Mesenchymal stem cell (in vitro differentiated cells and primary cell): Measurements from ENCODE around the gene DYSF.

Experiments used
- DNase-seq: peaks from one replicate; pipeline ENCODE4 v3.0.0-alpha.2; 2013
- H2AFZ ChIP-seq: one replicate; pipeline ENCODE4 v1.6.1; 2013; ENCODE audit warnings: low read depth, mild to moderate bottlenecking, control low read depth, inconsistent platforms, low read length, moderate library complexity
- H2AK5ac ChIP-seq: 2 replicates; pipeline ENCODE4 v1.6.1; 2013; ENCODE audit warnings: low read length, moderate library complexity, mild to moderate bottlenecking, inconsistent platforms; ENCODE audit not compliant: severe bottlenecking
- H2BK120ac ChIP-seq: one replicate; pipeline ENCODE4 v1.6.1; 2013; ENCODE audit warnings: low read depth, mild to moderate bottlenecking, inconsistent platforms, low read length, moderate library complexity
- H2BK12ac ChIP-seq, 2 experiments: one replicate each; pipeline ENCODE4 v1.6.1; 2013; ENCODE audit warnings: inconsistent platforms in 2 of 2, low read length in 2 of 2, mild to moderate bottlenecking in 2 of 2, moderate library complexity in 2 of 2, control low read depth in 1 of 2
- H2BK15ac ChIP-seq: one replicate; pipeline ENCODE4 v1.6.1; 2013; ENCODE audit warnings: mild to moderate bottlenecking, low read depth, inconsistent platforms; ENCODE audit not compliant: poor library complexity, severe bottlenecking
- H2BK5ac ChIP-seq: 2 replicates; pipeline ENCODE4 v1.6.1; 2013; ENCODE audit warnings: low read depth, mild to moderate bottlenecking, low read length, control low read depth, inconsistent platforms; ENCODE audit not compliant: poor library complexity, severe bottlenecking
- H3K14ac ChIP-seq, 2 experiments: one replicate each; pipeline ENCODE4 v1.6.1; 2013; ENCODE audit warnings: inconsistent platforms in 2 of 2, low read length in 2 of 2, control low read depth in 1 of 2, mild to moderate bottlenecking in 1 of 2, moderate library complexity in 1 of 2
- H3K18ac ChIP-seq, 2 experiments: one replicate each; pipeline ENCODE4 v1.6.1; 2013; ENCODE audit warnings: inconsistent platforms in 2 of 2, low read length in 2 of 2, control low read depth in 1 of 2, low read depth in 1 of 2, mild to moderate bottlenecking in 1 of 2
- H3K23ac ChIP-seq, 2 experiments: one replicate each; pipeline ENCODE4 v1.6.1; 2013; ENCODE audit warnings: inconsistent platforms in 2 of 2, low read length in 2 of 2, mild to moderate bottlenecking in 2 of 2, moderate library complexity in 2 of 2, control low read depth in 1 of 2
- H3K27ac ChIP-seq: 2 replicates; pipeline ENCODE4 v1.5.1; 2013; ENCODE audit warnings: mild to moderate bottlenecking, moderate library complexity, low read length, control low read depth, inconsistent platforms; ENCODE audit not compliant: poor library complexity, severe bottlenecking
- H3K27me3 ChIP-seq, 2 experiments: 2 replicates each; pipeline versions ENCODE4 v1.6.1 to v1.7.0; 2013; ENCODE audit warnings: low read length in 2 of 2, mild to moderate bottlenecking in 2 of 2, moderate library complexity in 2 of 2, control low read depth in 1 of 2, inconsistent platforms in 1 of 2; ENCODE audit not compliant: control insufficient read depth in 1 of 2, insufficient read depth in 1 of 2
- H3K36me3 ChIP-seq, 2 experiments: 2 replicates each; pipeline versions ENCODE4 v1.6.1 to v1.7.0; 2013; ENCODE audit warnings: low read length in 2 of 2, control low read depth in 1 of 2, inconsistent platforms in 1 of 2, low read depth in 1 of 2, mild to moderate bottlenecking in 1 of 2; ENCODE audit not compliant: insufficient read depth in 2 of 2, control insufficient read depth in 1 of 2
- H3K4ac ChIP-seq, 2 experiments: one replicate each; pipeline ENCODE4 v1.6.1; 2013; ENCODE audit warnings: inconsistent platforms in 2 of 2, low read length in 2 of 2, mild to moderate bottlenecking in 2 of 2, moderate library complexity in 2 of 2, control low read depth in 1 of 2, low read depth in 1 of 2
- H3K4me1 ChIP-seq: 2 replicates; pipeline ENCODE4 v1.6.1; 2013; ENCODE audit warnings: low read depth, low read length, control low read depth; ENCODE audit not compliant: control insufficient read depth, insufficient read depth
- H3K4me2 ChIP-seq: 2 replicates; pipeline ENCODE4 v1.6.1; 2013; ENCODE audit warnings: low read length, mild to moderate bottlenecking, inconsistent platforms; ENCODE audit not compliant: poor library complexity, severe bottlenecking
- H3K4me3 ChIP-seq, 2 experiments: 2 replicates each; pipeline versions ENCODE4 v1.5.1 to v1.7.0; 2013; ENCODE audit warnings: low read length in 2 of 2, mild to moderate bottlenecking in 2 of 2, control low read depth in 1 of 2, low read depth in 1 of 2; ENCODE audit not compliant: insufficient read depth in 1 of 2
- H3K79me1 ChIP-seq: replicated peaks from 2 replicates; pipeline ENCODE4 v1.6.1; 2013; ENCODE audit warnings: mild to moderate bottlenecking, control low read depth, low read length, inconsistent platforms; ENCODE audit not compliant: poor library complexity, severe bottlenecking
- H3K9ac ChIP-seq: 2 replicates; pipeline ENCODE4 v1.7.0; 2013; ENCODE audit warnings: mild to moderate bottlenecking, low read length, moderate library complexity
- H3K9me3 ChIP-seq: 2 replicates; pipeline ENCODE4 v1.7.0; 2013; ENCODE audit warnings: mild to moderate bottlenecking, low read length; ENCODE audit not compliant: control insufficient read depth
- H4K8ac ChIP-seq: one replicate; pipeline ENCODE4 v1.6.1; 2013; ENCODE audit warnings: inconsistent platforms, mild to moderate bottlenecking, low read length, moderate library complexity
- H4K91ac ChIP-seq: one replicate; pipeline ENCODE4 v1.6.1; 2013; ENCODE audit warnings: mild to moderate bottlenecking, low read length, inconsistent platforms
- WGBS: methylation state at CpG from one replicate; pipeline ENCODE4 v1.1.7; 2013; ENCODE audit warnings: mixed read lengths; 5-methylcytosine and 5-hydroxymethylcytosine counted together

DYSF gene

GRCh38 chr2:71680925-71681324 is 227.6 kb downstream of the DYSF start:
- Histone ChIP-seq H2AK5ac (no peak overlapping the region), H3K18ac (no peak overlapping the region), H3K4ac (no peak overlapping the region), H3K36me3 (peaks cover 0 to 61% of the 10 kb centered on the region in 2 experiments), H4K8ac (no peak overlapping the region), H3K4me1 (peaks cover 9% of the 10 kb centered on the region), H2BK15ac (no peak overlapping the region), H2BK12ac (no peak overlapping the region), H2AFZ (no peak overlapping the region), H3K9ac (no peak overlapping the region), H3K79me1 (no peaks in the 10 kb centered on the region), H3K4me3 (no peak overlapping the region), H3K23ac (no peak overlapping the region), H3K27ac (no peak overlapping the region), H3K14ac (no peak overlapping the region), H3K27me3 (peaks cover 0 to 40% of the 10 kb centered on the region in 2 experiments), H3K4me2 (no peak overlapping the region), H2BK5ac (no peak overlapping the region), H4K91ac (no peak overlapping the region), H3K9me3 (no peaks in the 10 kb centered on the region), H2BK120ac (no peak overlapping the region)
- 82% methylated on average over 6 of the region's 6 CpGs for WGBS
- no peak for DNase-seq

- no peak overlapping the region for H3K4ac ChIP-seq
- no peak for DNase-seq
- no peak overlapping the region for H2BK5ac ChIP-seq
- H3K4me2 ChIP-seq: no peak overlapping the region
- no peak overlapping the region for H3K23ac ChIP-seq
- H4K8ac ChIP-seq: no peak overlapping the region
- H2BK15ac ChIP-seq: no peak overlapping the region
- H3K27ac ChIP-seq: no peak overlapping the region
- peaks cover 9% of the 10 kb centered on the region for H3K4me1 ChIP-seq
- peaks cover 0 to 68% of the 10 kb centered on the region in 2 experiments for H3K36me3 ChIP-seq
- no peaks in the 10 kb centered on the region for H3K79me1 ChIP-seq
- no peak overlapping the region for H3K14ac ChIP-seq
- no peaks in the 10 kb centered on the region for H3K9me3 ChIP-seq
- peaks cover 0 to 43% of the 10 kb centered on the region in 2 experiments for H3K27me3 ChIP-seq
- H4K91ac ChIP-seq: no peak overlapping the region
- 95% methylated on average over 5 of the region's 5 CpGs for WGBS
- no peak overlapping the region for H3K18ac ChIP-seq
- H2BK120ac ChIP-seq: no peak overlapping the region
- no peak overlapping the region for H2BK12ac ChIP-seq
- H2AFZ ChIP-seq: no peak overlapping the region
- no peak overlapping the region for H3K9ac ChIP-seq
- H3K4me3 ChIP-seq: no peak overlapping the region
- H2AK5ac ChIP-seq: no peak overlapping the region
Observed at GRCh38 chr2:71681626-71682025, 228.3 kb downstream of the DYSF start.

DNA sequence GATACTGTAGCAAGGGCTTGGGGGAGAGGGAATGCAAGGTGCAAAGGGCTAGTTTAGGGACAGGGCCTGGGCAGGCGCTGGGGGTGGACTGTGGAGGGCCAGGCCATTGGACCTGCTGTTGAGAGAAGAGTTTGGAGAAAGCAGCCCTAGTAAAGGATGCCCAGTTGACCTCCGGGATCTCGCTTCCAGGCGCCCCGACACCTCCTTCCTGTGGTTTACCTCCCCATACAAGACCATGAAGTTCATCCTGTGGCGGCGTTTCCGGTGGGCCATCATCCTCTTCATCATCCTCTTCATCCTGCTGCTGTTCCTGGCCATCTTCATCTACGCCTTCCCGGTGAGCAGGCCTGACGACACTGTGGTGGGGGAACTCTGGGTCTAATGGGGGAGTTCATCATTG is 229.0 kb downstream of the DYSF start:
- Histone ChIP-seq H3K9ac (no peak overlapping the region), H3K18ac (no peak overlapping the region), H3K79me1 (no peaks in the 10 kb centered on the region), H2BK12ac (no peak overlapping the region), H3K36me3 (peaks cover 0 to 75% of the 10 kb centered on the region in 2 experiments), H3K27ac (no peak overlapping the region), H3K27me3 (peaks cover 0 to 46% of the 10 kb centered on the region in 2 experiments), H2BK15ac (no peak overlapping the region), H2AFZ (no peak overlapping the region), H3K4me3 (no peak overlapping the region), H3K9me3 (no peaks in the 10 kb centered on the region), H2BK120ac (no peak overlapping the region), H3K4me1 (peaks cover 9% of the 10 kb centered on the region), H4K91ac (no peak overlapping the region), H3K4ac (no peak overlapping the region), H3K14ac (no peak overlapping the region), H3K4me2 (no peak overlapping the region), H4K8ac (no peak overlapping the region), H3K23ac (no peak overlapping the region), H2BK5ac (no peak overlapping the region), H2AK5ac (no peak overlapping the region)
- 86% methylated on average over 11 of the region's 11 CpGs for WGBS
- DNase-seq: no peak

DNA sequence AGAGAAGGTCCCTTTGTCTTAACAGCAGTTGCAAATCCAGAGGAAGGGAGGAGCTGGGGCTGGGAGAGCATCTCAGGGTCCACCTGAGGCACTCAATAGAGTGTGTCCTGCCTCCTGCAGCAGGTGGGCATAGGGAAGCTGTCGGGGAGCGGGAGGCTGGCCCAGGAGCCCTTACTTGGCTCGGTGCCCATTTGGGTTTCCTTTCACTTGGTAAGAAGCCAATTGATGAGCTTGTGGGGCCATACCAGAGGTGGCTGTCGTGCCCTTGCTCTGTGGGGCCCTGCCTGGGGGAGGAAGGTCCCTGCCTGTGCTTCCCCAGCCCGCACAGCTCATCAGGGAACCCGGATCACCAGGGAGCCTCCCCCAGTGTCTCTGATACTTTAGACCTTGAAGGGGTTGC is 229.7 kb downstream of the DYSF start:
- Histone ChIP-seq H3K4me1 (peaks cover 9% of the 10 kb centered on the region), H3K36me3 (peaks cover 0 to 79% of the 10 kb centered on the region in 2 experiments), H2AFZ (no peak overlapping the region), H3K9ac (no peak overlapping the region), H2AK5ac (no peak overlapping the region), H3K4me3 (no peak overlapping the region), H3K18ac (no peak overlapping the region), H4K91ac (no peak overlapping the region), H3K27me3 (peaks cover 0 to 52% of the 10 kb centered on the region in 2 experiments), H3K14ac (no peak overlapping the region), H4K8ac (no peak overlapping the region), H2BK12ac (no peak overlapping the region), H2BK5ac (no peak overlapping the region), H3K9me3 (no peaks in the 10 kb centered on the region), H3K4ac (no peak overlapping the region), H2BK120ac (no peak overlapping the region), H3K4me2 (no peak overlapping the region), H3K23ac (no peak overlapping the region), H3K79me1 (no peaks in the 10 kb centered on the region), H2BK15ac (no peak overlapping the region), H3K27ac (no peak overlapping the region)
- WGBS: 87% methylated on average over 6 of the region's 6 CpGs
- DNase-seq: no peak
